Measurements from ENCODE around the gene INPP5D. TPM values are rescaled to one million over a fixed set of nuclear protein-coding genes. Genes with fewer than 3 reads are reported as not detected.

Gene INPP5D
- total RNA-seq, 1 donor: under 0.01 TPM

DNA sequence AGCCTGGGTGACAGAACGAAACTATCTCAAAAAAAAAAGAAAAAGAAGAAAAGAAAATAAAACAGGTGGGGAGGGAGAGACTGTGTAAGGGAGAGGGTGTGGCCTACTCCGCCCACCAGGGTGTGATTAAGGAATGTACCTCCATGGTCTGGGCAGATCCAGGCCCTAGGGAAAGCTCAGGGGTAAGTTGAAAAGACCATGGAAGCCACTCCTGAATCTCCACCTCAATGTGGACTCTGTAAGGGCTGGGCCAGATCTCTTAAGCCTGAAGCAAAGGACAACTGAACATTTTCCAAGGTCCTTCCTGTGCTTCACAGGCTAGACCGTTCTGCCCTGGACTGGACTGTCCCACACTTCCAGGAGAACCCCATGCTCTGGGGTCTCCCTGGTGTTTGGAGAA, 181.7 kb downstream of the INPP5D start:
- Histone ChIP-seq H3K9me3 (ENCODE audit: low read depth, low read length) (no peaks in the 10 kb centered on the region), H3K27ac (ENCODE audit: low read depth, low read length) (no peak overlapping the region), H3K27me3 (ENCODE audit: insufficient read depth, low read length) (no peaks in the 10 kb centered on the region), H3K4me3 (ENCODE audit: insufficient read depth, low read length) (no peak overlapping the region), H3K36me3 (ENCODE audit: insufficient read depth, low read length) (no peaks in the 10 kb centered on the region), H3K4me1 (ENCODE audit: insufficient read depth, low read length) (peaks cover 2% of the 10 kb centered on the region), H4K20me1 (ENCODE audit: insufficient read depth, low read length) (no peaks in the 10 kb centered on the region), H3K4me2 (ENCODE audit: insufficient read depth, low read length) (no peak overlapping the region), H3K79me2 (ENCODE audit: insufficient read depth, low read length) (no peaks in the 10 kb centered on the region), H2AFZ (ENCODE audit: low read length) (no peak overlapping the region)
- TF ChIP-seq, protein P1, sequence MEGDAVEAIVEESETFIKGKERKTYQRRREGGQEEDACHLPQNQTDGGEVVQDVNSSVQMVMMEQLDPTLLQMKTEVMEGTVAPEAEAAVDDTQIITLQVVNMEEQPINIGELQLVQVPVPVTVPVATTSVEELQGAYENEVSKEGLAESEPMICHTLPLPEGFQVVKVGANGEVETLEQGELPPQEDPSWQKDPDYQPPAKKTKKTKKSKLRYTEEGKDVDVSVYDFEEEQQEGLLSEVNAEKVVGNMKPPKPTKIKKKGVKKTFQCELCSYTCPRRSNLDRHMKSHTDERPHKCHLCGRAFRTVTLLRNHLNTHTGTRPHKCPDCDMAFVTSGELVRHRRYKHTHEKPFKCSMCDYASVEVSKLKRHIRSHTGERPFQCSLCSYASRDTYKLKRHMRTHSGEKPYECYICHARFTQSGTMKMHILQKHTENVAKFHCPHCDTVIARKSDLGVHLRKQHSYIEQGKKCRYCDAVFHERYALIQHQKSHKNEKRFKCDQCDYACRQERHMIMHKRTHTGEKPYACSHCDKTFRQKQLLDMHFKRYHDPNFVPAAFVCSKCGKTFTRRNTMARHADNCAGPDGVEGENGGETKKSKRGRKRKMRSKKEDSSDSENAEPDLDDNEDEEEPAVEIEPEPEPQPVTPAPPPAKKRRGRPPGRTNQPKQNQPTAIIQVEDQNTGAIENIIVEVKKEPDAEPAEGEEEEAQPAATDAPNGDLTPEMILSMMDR (IDR thresholded peaks at IDR 0.05; ENCODE audit: extremely low read depth, low read depth, low read length): no peak
- no peak for DNase-seq (ENCODE audit: insufficient read length, low spot score, missing footprints)

DNA sequence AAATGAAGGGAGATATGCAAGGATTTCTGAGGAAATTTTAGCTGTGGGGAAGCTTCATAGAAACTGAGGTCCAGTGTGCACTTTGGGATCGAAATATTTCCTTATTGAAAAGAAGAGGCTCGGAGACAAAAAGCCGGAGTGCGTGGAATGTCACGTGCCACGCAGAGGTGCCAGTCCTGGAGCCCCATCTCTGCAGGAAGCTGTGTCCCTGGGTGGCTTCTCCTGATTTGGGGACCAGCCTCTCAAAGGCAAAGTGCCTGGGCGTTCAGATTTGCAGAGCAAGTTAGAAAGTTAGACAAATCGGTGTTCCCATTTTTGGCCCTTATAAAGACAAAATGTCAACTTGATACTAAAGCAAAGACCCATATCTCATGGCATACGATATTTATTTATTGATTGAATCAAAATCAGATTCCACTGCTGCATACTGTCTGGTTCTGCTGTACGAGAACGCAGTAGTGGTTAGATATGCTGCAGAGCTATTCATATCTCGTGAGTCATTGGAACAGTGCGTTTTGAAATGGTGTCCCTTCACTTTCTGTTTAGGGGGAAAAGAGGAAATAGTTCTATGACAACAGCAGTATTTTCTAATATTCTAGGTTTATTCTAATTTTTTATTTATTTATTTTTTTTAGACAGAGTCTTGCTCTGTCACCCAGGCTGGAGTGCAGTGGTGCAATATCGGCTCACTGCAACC, 182.2 kb downstream of the INPP5D start:
- no peak for DNase-seq (ENCODE audit: insufficient read length, low spot score, missing footprints)
- TF ChIP-seq, protein P1 (IDR thresholded peaks at IDR 0.05; ENCODE audit: extremely low read depth, low read depth, low read length): no peak

DNA sequence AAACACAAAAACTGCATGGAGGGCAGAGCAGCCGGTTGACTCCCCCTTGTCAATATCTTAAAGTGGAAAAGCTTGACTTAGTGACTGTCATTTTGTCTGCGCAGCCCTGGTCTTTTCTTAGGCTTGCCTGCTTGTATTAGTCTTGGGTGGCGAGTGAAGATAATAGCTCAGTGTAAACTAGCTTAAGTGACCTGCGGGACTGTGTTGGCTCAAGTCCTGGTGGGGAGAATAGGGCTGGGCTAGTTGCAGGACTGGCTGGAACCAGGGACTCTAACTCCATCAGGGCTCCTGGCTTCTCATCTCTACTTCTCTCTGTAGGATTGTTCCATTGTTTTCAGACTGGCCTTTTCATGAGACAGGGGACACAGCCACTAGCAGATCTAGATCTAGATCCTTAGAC, 183.2 kb downstream of the INPP5D start:
- H3K27ac ChIP-seq (ENCODE audit: low read depth, low read length): no peak overlapping the region
- no peaks in the 10 kb centered on the region for H3K36me3 ChIP-seq (ENCODE audit: insufficient read depth, low read length)
- no peak overlapping the region for H2AFZ ChIP-seq (ENCODE audit: low read length)

More for the DNA sequence above, 182.2 kb downstream of the INPP5D start:
- Histone ChIP-seq H3K36me3 (ENCODE audit: insufficient read depth, low read length) (no peaks in the 10 kb centered on the region), H3K4me1 (ENCODE audit: insufficient read depth, low read length) (peaks cover 2% of the 10 kb centered on the region), H2AFZ (ENCODE audit: low read length) (no peak overlapping the region), H3K4me2 (ENCODE audit: insufficient read depth, low read length) (no peak overlapping the region), H3K4me3 (ENCODE audit: insufficient read depth, low read length) (no peak overlapping the region), H3K9me3 (ENCODE audit: low read depth, low read length) (no peaks in the 10 kb centered on the region), H4K20me1 (ENCODE audit: insufficient read depth, low read length) (no peaks in the 10 kb centered on the region), H3K79me2 (ENCODE audit: insufficient read depth, low read length) (no peaks in the 10 kb centered on the region), H3K27me3 (ENCODE audit: insufficient read depth, low read length) (no peaks in the 10 kb centered on the region), H3K27ac (ENCODE audit: low read depth, low read length) (no peak overlapping the region)

DNA sequence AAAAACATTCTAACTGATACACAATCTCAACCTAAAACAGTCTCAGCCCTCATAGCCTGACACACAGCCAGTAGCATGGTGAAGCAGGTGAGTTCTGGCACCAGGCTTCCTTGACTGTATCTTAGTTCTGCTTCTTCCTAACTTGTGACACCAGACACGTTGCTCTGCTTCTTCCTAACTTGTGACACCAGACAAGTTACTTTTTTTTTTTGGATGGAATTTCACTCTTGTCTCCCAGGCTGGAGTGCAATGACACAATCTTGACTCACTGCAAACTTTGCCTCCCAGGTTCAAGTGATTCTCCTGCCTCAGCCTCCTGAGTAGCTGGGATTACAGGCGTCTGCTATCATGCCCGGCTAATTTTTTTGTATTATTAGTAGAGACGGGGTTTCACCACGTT, 184.7 kb downstream of the INPP5D start:
- H3K4me3 ChIP-seq (ENCODE audit: insufficient read depth, low read length): no peak overlapping the region
- no peaks in the 10 kb centered on the region for H3K9me3 ChIP-seq (ENCODE audit: low read depth, low read length)
- no peak overlapping the region for H3K27ac ChIP-seq (ENCODE audit: low read depth, low read length)
- H2AFZ ChIP-seq (ENCODE audit: low read length): no peak overlapping the region
- no peaks in the 10 kb centered on the region for H3K36me3 ChIP-seq (ENCODE audit: insufficient read depth, low read length)
- DNase-seq (ENCODE audit: insufficient read length, low spot score, missing footprints): no peak
- TF ChIP-seq, protein P1 (IDR thresholded peaks at IDR 0.05; ENCODE audit: extremely low read depth, low read depth, low read length): no peak
- H3K4me2 ChIP-seq (ENCODE audit: insufficient read depth, low read length): no peak overlapping the region
- no peaks in the 10 kb centered on the region for H3K79me2 ChIP-seq (ENCODE audit: insufficient read depth, low read length)
- H3K4me1 ChIP-seq (ENCODE audit: insufficient read depth, low read length): peaks cover 2% of the 10 kb centered on the region
- no peaks in the 10 kb centered on the region for H4K20me1 ChIP-seq (ENCODE audit: insufficient read depth, low read length)
- H3K27me3 ChIP-seq (ENCODE audit: insufficient read depth, low read length): no peaks in the 10 kb centered on the region

More for the DNA sequence above, 183.2 kb downstream of the INPP5D start:
- H4K20me1 ChIP-seq (ENCODE audit: insufficient read depth, low read length): no peaks in the 10 kb centered on the region
- H3K79me2 ChIP-seq (ENCODE audit: insufficient read depth, low read length): no peaks in the 10 kb centered on the region
- no peaks in the 10 kb centered on the region for H3K9me3 ChIP-seq (ENCODE audit: low read depth, low read length)
- no peak overlapping the region for H3K4me3 ChIP-seq (ENCODE audit: insufficient read depth, low read length)
- TF ChIP-seq, protein P1 (IDR thresholded peaks at IDR 0.05; ENCODE audit: extremely low read depth, low read depth, low read length): no peak
- H3K4me1 ChIP-seq (ENCODE audit: insufficient read depth, low read length): peaks cover 2% of the 10 kb centered on the region
- no peak overlapping the region for H3K4me2 ChIP-seq (ENCODE audit: insufficient read depth, low read length)
- H3K27me3 ChIP-seq (ENCODE audit: insufficient read depth, low read length): no peaks in the 10 kb centered on the region
- no peak for DNase-seq (ENCODE audit: insufficient read length, low spot score, missing footprints)
